Loucy (cell line): ENCODE results near the gene CAMTA1.

Source experiments
- H2AFZ ChIP-seq: fragments of 200-600 bp; sonication (generic); 2 replicates; pipeline ENCODE4 v1.6.0; 2016; ENCODE audit warnings: antibody characterized with exemption, mild to moderate bottlenecking, low read length, moderate library complexity
- H3F3A ChIP-seq: fragments of 200-600 bp; 2 replicates; pipeline ENCODE4 v1.6.0; 2016; ENCODE audit warnings: antibody characterized with exemption, low read depth, mild to moderate bottlenecking
- H3K27me3 ChIP-seq: fragments of 200-600 bp; sonication (generic); 2 replicates; pipeline ENCODE4 v1.6.1; 2014; ENCODE audit warnings: low read length, mild to moderate bottlenecking; ENCODE audit not compliant: insufficient read depth, poor library complexity, severe bottlenecking
- H3K36me3 ChIP-seq: fragments of 200-600 bp; sonication (generic); 2 replicates; pipeline ENCODE4 v1.6.1; 2016; ENCODE audit warnings: low read length; ENCODE audit not compliant: insufficient read depth
- H3K4me1 ChIP-seq: fragments of 200-600 bp; sonication (generic); 2 replicates; pipeline ENCODE4 v1.5.1; 2014; ENCODE audit warnings: low read length, mild to moderate bottlenecking; ENCODE audit not compliant: insufficient read depth, poor library complexity, severe bottlenecking
- H3K4me2 ChIP-seq: fragments of 200-600 bp; sonication (generic); 2 replicates; pipeline ENCODE4 v1.6.0; 2014; ENCODE audit warnings: antibody characterized with exemption, low read length, low read depth, mild to moderate bottlenecking; ENCODE audit not compliant: poor library complexity, severe bottlenecking
- H3K4me3 ChIP-seq: fragments of 200-600 bp; sonication (generic); 2 replicates; pipeline ENCODE4 v1.5.1; 2014; ENCODE audit warnings: low read length, mild to moderate bottlenecking, mixed read lengths; ENCODE audit not compliant: poor library complexity, severe bottlenecking
- H3K79me2 ChIP-seq: fragments of 200-600 bp; sonication (generic); 2 replicates; pipeline ENCODE4 v1.6.1; 2014; ENCODE audit warnings: low read length; ENCODE audit not compliant: insufficient read depth
- H3K9ac ChIP-seq: fragments of 200-600 bp; sonication (generic); 2 replicates; pipeline ENCODE4 v1.6.0; 2014; ENCODE audit warnings: mild to moderate bottlenecking, low read depth, low read length, moderate library complexity; ENCODE audit not compliant: poor library complexity, severe bottlenecking
- H3K9me2 ChIP-seq: fragments of 200-600 bp; sonication (generic); replicated peaks from 2 replicates; pipeline ENCODE4 v1.6.1; 2016; ENCODE audit warnings: low read depth, low read length, mixed read lengths
- H3K9me3 ChIP-seq: fragments of 200-600 bp; sonication (generic); 2 replicates; pipeline ENCODE4 v1.6.1; 2014; ENCODE audit warnings: mild to moderate bottlenecking, antibody characterized with exemption, low read length, low read depth; ENCODE audit not compliant: insufficient read depth
- H4K20me1 ChIP-seq: fragments of 200-600 bp; sonication (generic); 2 replicates; pipeline ENCODE4 v1.6.0; 2014; ENCODE audit warnings: antibody characterized with exemption, low read length, mild to moderate bottlenecking; ENCODE audit not compliant: insufficient read depth, poor library complexity, severe bottlenecking
- EZH2phosphoT487 ChIP-seq: fragments of 200-600 bp; IDR thresholded peaks from 2 replicates; pipeline ENCODE4 v1.6.1; 2018; ENCODE audit warnings: antibody characterized with exemption, mild to moderate bottlenecking, moderate library complexity, borderline replicate concordance
- TF ChIP-seq, protein P1 (sequence below): fragments of 200-600 bp; sonication (generic); conservative IDR thresholded peaks from 2 replicates; pipeline ENCODE4 v1.5.1; 2014; ENCODE audit warnings: mild to moderate bottlenecking, antibody characterized with exemption, low read length

CAMTA1 gene

DNA sequence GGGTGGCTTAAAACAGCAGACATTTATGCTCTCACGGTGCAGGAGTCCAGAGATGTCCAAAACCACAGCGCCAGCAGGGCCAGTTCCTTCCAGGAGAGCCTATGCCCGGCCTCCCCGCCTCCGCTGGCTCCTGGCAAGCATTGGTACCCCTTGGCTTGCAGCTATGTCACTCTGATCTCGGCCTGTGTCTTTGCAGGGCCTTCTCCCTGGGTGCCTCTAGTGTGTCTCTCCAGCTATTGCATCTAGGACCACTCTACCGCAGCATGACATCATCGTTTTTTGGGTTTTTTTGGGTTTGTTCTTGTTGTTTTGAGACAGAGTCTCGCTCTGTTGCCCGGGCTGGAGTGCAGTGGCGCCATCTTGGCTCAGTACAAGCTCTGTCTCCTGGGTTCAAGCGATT lies 788.2 kb downstream of the CAMTA1 start:
- Histone ChIP-seq H3K79me2 (no peaks in the 10 kb centered on the region), H3K9me2 (no peaks in the 10 kb centered on the region), H3K9me3 (0 out of 2 replicates have a peak, but pooled peaks cover 3% of the 10 kb centered on the region), H2AFZ (no peak overlapping the region), H3K36me3 (no peaks in the 10 kb centered on the region), H3K27me3 (no peaks in the 10 kb centered on the region), H3K4me1 (no peaks in the 10 kb centered on the region), H3F3A (no peaks in the 10 kb centered on the region), H3K4me2 (no peak overlapping the region), H3K9ac (no peak overlapping the region), H4K20me1 (no peaks in the 10 kb centered on the region), H3K4me3 (no peak overlapping the region)
- TF ChIP-seq EZH2phosphoT487: no peak
- TF ChIP-seq, protein P1, sequence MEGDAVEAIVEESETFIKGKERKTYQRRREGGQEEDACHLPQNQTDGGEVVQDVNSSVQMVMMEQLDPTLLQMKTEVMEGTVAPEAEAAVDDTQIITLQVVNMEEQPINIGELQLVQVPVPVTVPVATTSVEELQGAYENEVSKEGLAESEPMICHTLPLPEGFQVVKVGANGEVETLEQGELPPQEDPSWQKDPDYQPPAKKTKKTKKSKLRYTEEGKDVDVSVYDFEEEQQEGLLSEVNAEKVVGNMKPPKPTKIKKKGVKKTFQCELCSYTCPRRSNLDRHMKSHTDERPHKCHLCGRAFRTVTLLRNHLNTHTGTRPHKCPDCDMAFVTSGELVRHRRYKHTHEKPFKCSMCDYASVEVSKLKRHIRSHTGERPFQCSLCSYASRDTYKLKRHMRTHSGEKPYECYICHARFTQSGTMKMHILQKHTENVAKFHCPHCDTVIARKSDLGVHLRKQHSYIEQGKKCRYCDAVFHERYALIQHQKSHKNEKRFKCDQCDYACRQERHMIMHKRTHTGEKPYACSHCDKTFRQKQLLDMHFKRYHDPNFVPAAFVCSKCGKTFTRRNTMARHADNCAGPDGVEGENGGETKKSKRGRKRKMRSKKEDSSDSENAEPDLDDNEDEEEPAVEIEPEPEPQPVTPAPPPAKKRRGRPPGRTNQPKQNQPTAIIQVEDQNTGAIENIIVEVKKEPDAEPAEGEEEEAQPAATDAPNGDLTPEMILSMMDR: no peak

DNA sequence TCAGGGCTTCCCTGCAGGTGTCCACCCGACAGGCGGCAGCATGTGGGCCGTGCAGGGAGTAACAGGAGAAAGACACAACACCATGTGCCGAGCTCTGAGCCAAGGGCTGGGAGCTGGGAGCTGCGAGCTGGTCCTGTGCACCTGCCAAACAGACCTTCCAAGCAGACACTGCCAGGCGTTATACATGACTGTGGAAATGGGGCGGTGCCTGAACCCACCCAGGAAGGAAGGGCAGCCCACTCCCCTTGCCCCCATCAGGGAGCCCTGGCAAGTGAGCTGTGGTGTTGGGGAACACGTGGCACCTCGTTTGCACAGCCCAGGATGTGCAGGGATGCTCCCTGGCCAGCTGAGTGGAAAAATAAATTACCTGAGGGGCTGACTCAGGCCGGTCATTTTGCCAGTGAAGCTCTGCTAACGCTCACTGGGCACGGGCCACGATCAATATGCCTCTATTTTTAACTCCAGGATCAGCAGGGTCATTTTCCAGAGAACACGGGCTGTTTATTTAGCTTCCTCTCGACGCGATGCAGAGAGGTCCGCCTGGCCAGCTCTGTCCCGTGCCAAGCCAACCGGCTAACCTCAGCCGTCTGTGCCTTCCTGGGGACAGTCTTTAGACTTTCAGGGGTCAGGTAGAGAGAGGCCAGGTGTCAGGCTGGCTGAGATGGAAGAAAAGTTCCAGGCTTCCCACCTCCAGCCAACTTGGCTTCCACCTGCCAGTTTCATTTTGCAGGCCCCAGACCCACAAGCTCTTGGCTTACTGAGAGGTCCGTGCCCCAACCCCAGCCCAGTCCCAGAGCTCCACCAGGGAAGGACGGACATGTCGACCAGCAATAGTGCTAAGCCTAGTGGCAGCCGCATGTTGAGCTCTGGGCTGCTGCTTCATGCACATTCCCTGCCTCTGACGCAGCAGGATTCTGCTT lies 789.1 kb downstream of the CAMTA1 start:
- H3K4me2 ChIP-seq: no peak overlapping the region
- H3K27me3 ChIP-seq: no peaks in the 10 kb centered on the region
- H3K9me2 ChIP-seq: no peaks in the 10 kb centered on the region
- no peak for TF ChIP-seq EZH2phosphoT487
- H4K20me1 ChIP-seq: no peaks in the 10 kb centered on the region
- no peaks in the 10 kb centered on the region for H3K4me1 ChIP-seq
- no peak overlapping the region for H3K9ac ChIP-seq
- H3K4me3 ChIP-seq: no peak overlapping the region
- no peak overlapping the region for H2AFZ ChIP-seq
- no peaks in the 10 kb centered on the region for H3K79me2 ChIP-seq
- H3K9me3 ChIP-seq: 0 out of 2 replicates have a peak, but pooled peaks cover 3% of the 10 kb centered on the region
- no peaks in the 10 kb centered on the region for H3K36me3 ChIP-seq
- H3F3A ChIP-seq: no peaks in the 10 kb centered on the region

GRCh38 chr1:7575041-7575400 lies 789.8 kb downstream of the CAMTA1 start:
- Histone ChIP-seq H3K9me2 (no peaks in the 10 kb centered on the region), H4K20me1 (no peaks in the 10 kb centered on the region), H3F3A (no peaks in the 10 kb centered on the region), H3K27me3 (no peaks in the 10 kb centered on the region), H3K9ac (no peak overlapping the region), H3K9me3 (0 out of 2 replicates have a peak, but pooled peaks cover 3% of the 10 kb centered on the region), H3K36me3 (no peaks in the 10 kb centered on the region), H3K4me1 (no peaks in the 10 kb centered on the region), H3K4me2 (no peak overlapping the region), H2AFZ (no peak overlapping the region), H3K79me2 (no peaks in the 10 kb centered on the region), H3K4me3 (no peak overlapping the region)
- TF ChIP-seq EZH2phosphoT487: no peak
- TF ChIP-seq, protein P1: no peak
